Iris pigment epithelial cell (primary cell): ENCODE data around the gene SLC22A2.

Experiments used
- DNase-seq: peaks from one replicate; pipeline ENCODE4 v3.0.0-alpha.2; 2011; ENCODE audit warnings: low read depth

The SLC22A2 gene

GRCh38 chr6:160207618-160208017 lies 51.0 kb downstream of the SLC22A2 start:
- no peak for DNase-seq

- no peak for DNase-seq
These were observed 53.9 kb downstream of the SLC22A2 start for GRCh38 chr6:160204710-160205109.

DNA sequence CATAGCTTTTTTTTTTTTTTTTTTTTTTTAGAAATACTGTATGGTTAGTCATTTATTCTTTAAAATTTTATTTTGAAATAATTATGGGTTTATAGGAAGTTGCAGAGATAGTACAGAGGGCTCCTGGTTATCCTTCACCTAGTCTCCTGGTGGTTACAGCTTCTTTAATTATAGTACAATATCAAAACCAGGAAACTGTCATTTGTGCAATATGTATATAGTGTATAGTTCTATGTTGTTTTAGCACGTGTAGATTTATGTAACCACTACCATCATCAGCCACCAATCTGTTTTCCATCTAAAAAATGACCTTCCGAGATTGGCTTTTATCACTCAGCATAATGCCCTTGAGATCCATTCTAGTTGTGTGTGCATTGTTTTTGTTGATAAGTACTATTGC lies 54.7 kb downstream of the SLC22A2 start:
- DNase-seq: no peak

GRCh38 chr6:160203522-160203921 lies 55.1 kb downstream of the SLC22A2 start:
- DNase-seq: no peak

GRCh38 chr6:160203076-160203475 lies 55.5 kb downstream of the SLC22A2 start:
- no peak for DNase-seq

- DNase-seq: no peak
These were observed 56.2 kb downstream of the SLC22A2 start for GRCh38 chr6:160202411-160202810.

GRCh38 chr6:160201061-160201460 lies 57.6 kb downstream of the SLC22A2 start:
- DNase-seq: no peak

- DNase-seq: no peak
These were observed 59.9 kb downstream of the SLC22A2 start for GRCh38 chr6:160198606-160199211.

- no peak for DNase-seq
These were observed 61.0 kb downstream of the SLC22A2 start for GRCh38 chr6:160197662-160198061.

DNA sequence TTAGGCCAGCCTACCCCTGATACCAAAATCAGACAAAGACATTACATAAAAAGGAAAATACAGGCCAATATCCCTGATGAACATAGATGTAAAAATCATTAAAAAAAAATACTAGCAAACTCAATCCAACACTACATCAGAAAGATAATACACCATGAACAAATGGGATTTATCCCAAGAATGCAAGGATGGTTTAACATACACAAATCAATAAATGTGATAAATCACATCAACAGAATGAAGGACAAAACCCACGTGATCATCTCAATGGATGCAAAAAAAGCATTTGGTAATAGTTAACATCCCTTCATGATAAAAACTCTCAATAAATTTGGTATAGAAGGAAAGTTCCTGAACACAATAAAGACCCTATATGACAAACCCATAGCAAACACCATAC lies 63.8 kb downstream of the SLC22A2 start:
- DNase-seq: no peak

DNA sequence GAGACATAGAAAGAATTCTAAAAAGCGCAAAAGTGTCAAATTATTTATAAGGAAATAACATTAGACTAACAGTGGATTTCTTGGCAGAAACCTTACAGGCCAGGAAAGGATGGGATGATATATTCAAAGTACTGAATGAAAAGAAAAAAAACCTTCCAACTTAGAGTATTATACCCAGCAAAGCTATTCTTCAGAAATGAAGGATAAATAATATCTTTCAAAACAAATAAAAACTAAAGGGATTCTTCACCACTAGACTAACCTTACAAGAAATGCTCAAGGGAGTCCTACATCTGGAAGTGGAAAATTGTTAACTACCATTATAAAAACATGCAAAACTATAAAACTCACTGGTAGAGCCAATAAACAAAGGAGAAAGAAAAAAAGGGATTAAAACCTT lies 65.8 kb downstream of the SLC22A2 start:
- no peak for DNase-seq

DNA sequence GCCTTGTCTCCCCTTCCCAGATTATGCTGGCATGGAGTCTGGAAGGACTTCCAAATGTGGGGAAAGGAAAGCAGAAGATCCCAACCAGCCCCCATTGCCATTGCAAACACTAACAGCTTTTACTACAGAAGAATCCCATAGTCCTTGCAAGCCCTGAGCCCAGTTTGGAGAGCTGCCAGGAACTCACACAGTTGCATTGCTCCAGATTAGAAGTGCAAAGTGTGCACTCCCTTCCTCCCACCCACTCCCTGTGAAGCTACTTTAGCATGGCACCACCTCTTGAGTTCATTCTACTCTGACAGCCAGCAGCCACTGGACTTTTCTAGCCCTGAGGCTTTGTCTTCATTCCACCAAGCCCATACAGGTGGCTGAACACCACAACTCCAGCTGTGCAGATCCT lies 67.6 kb downstream of the SLC22A2 start:
- DNase-seq: no peak

DNA sequence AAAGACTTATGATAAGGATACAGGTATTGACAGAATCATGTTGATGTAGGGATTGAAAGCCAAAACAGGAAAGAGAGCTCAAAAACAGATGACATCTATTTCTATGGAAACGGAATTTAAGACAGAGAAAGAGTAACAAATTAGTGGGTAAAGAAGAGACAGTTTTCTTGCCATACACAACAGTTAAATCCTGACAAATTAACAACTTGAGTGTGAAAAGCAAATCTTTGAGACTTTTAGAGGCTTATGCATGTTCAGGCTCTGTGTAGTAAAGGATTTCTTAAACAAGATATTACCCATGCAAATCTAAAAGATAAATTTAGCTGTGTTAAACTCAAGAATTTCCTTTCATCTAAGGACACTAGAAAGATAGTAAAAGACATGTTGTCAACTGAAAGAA lies 68.5 kb downstream of the SLC22A2 start:
- no peak for DNase-seq

DNA sequence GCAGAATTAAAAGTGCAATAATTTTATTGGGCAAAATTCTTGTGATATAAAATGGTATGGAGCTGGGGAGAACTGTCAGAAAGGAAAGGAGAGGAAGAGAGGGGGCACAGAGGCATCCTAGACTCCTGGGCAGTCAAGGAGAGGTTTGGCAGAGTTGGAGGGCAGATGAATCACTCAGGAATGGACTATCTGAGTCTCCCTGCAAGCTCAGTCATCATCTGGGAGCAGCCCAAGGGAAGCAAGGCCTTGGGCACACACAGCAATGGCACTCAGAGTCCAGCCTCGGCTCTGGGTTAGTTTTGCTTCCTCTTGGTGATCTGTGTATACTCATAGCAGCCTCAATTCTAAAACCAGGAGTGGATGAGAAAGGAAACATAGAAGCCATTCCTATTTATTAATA lies 69.8 kb downstream of the SLC22A2 start:
- DNase-seq: peak; percentile 4

DNA sequence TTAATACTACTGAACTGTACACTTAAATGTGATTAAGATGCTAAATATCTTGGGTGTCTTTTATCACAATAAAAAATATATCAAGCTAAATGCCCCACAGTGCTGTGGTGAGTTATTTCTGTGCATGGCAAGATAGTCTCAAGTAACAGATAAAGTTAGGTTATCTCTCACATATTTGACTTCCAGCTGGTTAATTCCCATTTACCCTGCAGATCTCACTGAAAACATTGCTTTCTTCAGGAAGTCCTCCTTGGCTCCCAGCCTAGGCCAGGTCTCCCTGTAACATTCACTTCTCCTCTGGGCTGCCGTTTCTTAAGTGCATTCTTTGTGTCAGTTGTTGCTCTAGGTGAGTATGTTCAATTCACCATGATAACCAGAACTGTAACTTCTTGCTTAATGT lies 77.9 kb downstream of the SLC22A2 start:
- DNase-seq: no peak

DNA sequence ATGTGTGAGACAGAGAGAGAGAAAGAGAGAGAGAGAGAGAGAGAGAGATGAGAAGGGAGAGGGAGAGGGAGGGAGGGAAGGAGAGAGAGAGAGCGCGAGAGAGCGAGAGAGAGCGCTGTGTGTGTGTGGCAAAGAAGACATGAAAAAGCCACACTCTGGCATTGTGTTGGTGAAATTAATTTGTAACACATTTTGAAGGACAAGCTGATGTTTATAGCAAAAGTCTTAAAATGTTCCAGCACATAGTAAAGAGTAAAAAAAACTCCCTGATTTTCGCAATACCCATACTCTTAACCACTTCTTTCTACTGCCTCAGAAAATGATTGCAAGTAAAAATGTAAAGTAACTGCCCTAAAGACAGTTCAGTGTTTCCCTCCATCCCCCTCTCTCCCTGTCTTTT lies 80.3 kb downstream of the SLC22A2 start:
- DNase-seq: peak; percentile 11

DNA sequence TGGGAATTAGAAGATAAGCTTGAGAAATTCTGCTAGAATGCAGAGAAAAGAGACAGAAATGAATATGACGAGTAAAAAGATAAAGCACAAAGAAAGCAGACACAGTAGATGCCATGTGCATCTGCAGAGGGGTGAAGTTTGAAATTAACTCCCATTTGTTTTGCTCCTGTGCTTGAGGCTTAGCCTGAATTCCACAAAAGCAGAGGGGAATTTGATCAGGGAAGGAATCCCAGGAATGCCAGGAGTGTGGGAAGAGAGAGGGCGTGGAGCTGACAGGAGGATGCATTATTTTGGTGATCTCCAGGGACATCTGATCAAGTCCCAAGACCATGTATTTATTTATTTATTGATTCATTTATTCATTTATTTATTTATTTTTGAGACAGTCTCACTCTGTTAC lies 81.4 kb downstream of the SLC22A2 start:
- no peak for DNase-seq

GRCh38 chr6:160174681-160175080 lies 83.9 kb downstream of the SLC22A2 start:
- DNase-seq: no peak

DNA sequence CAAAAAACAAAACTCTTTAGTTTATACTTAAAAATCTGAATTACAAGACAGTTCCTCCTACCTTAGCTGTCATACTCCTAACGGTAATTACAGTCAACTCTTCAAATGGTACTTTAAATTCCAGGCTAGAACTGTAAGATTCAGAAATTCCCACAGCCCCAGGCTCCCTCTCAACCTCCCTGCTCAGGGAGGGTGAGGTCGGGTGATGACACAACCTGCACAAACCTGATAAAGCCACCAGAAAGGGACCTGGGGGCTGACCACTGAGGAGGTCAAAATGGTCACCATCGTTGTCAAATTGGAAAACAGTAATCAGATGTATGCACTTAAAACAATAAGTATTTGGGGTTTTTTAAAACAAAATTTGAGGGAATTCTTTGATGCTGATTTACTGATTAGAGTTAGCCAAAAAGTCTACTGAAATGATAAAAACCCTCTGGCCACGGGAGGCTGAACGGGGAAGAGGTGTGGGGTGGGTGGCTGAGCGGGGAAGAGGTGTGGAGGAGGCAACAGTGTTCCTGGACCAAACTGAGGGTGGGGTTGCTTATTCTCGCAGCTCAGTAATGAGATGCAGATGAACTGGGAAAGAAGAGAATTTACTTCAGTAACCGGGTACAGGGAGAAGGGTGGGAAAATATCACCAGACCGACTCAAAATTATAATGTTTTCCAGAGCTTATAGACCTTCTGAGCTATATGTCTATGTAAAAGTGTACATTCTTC lies 84.7 kb downstream of the SLC22A2 start:
- no peak for DNase-seq

DNA sequence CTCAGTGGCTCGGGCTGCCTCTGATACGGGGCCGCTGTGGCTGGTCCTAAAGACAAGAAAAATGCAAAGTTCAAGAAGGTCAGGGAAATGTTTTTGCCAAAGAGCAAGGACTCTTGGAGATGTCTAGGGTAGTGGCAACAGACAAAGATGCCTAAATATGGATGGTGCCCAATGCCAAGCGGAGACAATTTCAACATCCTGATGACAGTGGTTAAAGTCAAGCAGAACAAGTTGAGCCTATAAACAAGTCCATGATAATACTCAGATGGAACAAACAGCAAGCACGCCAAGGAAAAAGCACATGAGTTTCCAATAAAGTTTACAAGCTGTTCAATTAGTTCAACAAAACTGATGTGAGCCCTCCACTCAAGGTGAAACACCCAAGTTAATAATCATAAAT lies 85.9 kb downstream of the SLC22A2 start:
- no peak for DNase-seq

DNA sequence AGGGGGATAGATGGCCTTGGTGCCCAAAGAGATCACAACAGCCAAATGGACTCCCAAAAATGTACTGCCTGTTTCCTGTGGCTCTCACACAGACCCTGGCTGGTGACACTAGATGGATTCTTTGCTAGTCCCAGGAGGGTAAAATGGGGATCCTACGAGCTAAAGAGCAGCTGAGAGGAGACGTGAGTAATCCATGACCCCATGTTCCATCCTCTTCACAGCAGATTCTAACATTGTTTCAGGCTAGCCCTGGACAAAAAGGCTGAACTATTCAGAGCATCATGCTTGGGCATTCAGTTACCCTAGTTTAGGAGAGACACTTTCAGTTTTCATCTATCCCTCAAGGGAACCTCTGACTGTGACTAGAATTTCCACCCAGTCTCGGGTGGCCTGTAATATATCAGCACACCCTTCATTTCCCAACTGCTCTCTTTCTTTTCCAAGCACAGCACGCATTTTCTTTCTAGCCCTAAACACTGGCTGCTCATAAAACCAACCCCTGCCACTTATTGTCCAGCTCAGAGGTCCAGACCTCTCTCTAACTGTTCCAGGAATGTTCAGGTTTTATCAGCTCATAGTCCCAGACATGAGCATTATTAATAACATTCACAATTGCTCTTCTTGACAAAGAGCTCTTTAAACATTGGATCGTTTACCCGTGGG lies 88.5 kb downstream of the SLC22A2 start:
- DNase-seq: no peak

GRCh38 chr6:160167604-160168399 lies 90.8 kb downstream of the SLC22A2 start:
- DNase-seq: no peak
